ENCODE results near the gene CADM2. TPM values are rescaled to one million over a fixed set of nuclear protein-coding genes. Genes with fewer than 3 reads are reported as not detected.

The CADM2 gene
- total and polyA plus RNA-seq, 2 experiments from 2014 or later = 0.15 to 0.40 TPM

GRCh38 chr3:84977021-84977420 is 18.2 kb downstream of the CADM2 start:
- no peak for TF ChIP-seq CTCF (IDR thresholded peaks at IDR 0.05; ENCODE audit: low read depth, low read length)
- H3K27me3 ChIP-seq = no peaks in the 10 kb centered on the region

GRCh38 chr3:84978843-84979242 is 20.1 kb downstream of the CADM2 start:
- no peaks in the 10 kb centered on the region for H3K4me1 ChIP-seq (ENCODE audit: low read depth)
- no peak overlapping the region for H3K4me3 ChIP-seq
- H3K9me3 ChIP-seq (ENCODE audit: low read depth) = no peaks in the 10 kb centered on the region
- DNase-seq (ENCODE audit: low read depth in 1 of 2, low spot score in 1 of 2) = no peak
- H3K36me3 ChIP-seq = no peaks in the 10 kb centered on the region
- H3K27me3 ChIP-seq = no peaks in the 10 kb centered on the region
- H3K27ac ChIP-seq = no peak overlapping the region
- TF ChIP-seq CTCF (IDR thresholded peaks at IDR 0.05; ENCODE audit: low read depth, low read length) = no peak

More at GRCh38 chr3:84977021-84977420, 18.2 kb downstream of the CADM2 start:
- Histone ChIP-seq H3K36me3 (no peaks in the 10 kb centered on the region), H3K4me1 (ENCODE audit: low read depth) (no peaks in the 10 kb centered on the region), H3K4me3 (no peak overlapping the region), H3K27ac (no peak overlapping the region), H3K9me3 (ENCODE audit: low read depth) (no peaks in the 10 kb centered on the region)
- DNase-seq (ENCODE audit: low read depth in 1 of 2, low spot score in 1 of 2) = no peak

- DNase-seq (ENCODE audit: low read depth in 1 of 2, low spot score in 1 of 2) = peak in 1 of 2 donors; percentile 33
- no peak overlapping the region for H3K27ac ChIP-seq
- H3K27me3 ChIP-seq = no peaks in the 10 kb centered on the region
- no peak for TF ChIP-seq CTCF (IDR thresholded peaks at IDR 0.05; ENCODE audit: low read depth, low read length)
- H3K9me3 ChIP-seq (ENCODE audit: low read depth) = no peaks in the 10 kb centered on the region
- no peak overlapping the region for H3K4me3 ChIP-seq
- no peaks in the 10 kb centered on the region for H3K4me1 ChIP-seq (ENCODE audit: low read depth)
- H3K36me3 ChIP-seq = no peaks in the 10 kb centered on the region
These were observed 21.2 kb downstream of the CADM2 start for GRCh38 chr3:84980011-84980410.

GRCh38 chr3:84980456-84980855 is 21.7 kb downstream of the CADM2 start:
- no peak overlapping the region for H3K27ac ChIP-seq
- H3K27me3 ChIP-seq = no peaks in the 10 kb centered on the region
- H3K4me1 ChIP-seq (ENCODE audit: low read depth) = no peaks in the 10 kb centered on the region
- no peaks in the 10 kb centered on the region for H3K36me3 ChIP-seq
- H3K4me3 ChIP-seq = no peak overlapping the region
- TF ChIP-seq CTCF (IDR thresholded peaks at IDR 0.05; ENCODE audit: low read depth, low read length) = no peak
- no peak for DNase-seq (ENCODE audit: low read depth in 1 of 2, low spot score in 1 of 2)
- no peaks in the 10 kb centered on the region for H3K9me3 ChIP-seq (ENCODE audit: low read depth)

GRCh38 chr3:84983490-84983889 is 24.7 kb downstream of the CADM2 start:
- H3K9me3 ChIP-seq (ENCODE audit: low read depth) = no peaks in the 10 kb centered on the region
- TF ChIP-seq CTCF (IDR thresholded peaks at IDR 0.05; ENCODE audit: low read depth, low read length) = no peak
- no peak for DNase-seq (ENCODE audit: low read depth in 1 of 2, low spot score in 1 of 2)
- H3K4me1 ChIP-seq (ENCODE audit: low read depth) = no peaks in the 10 kb centered on the region
- H3K4me3 ChIP-seq = no peak overlapping the region
- H3K27ac ChIP-seq = no peak overlapping the region
- no peaks in the 10 kb centered on the region for H3K36me3 ChIP-seq
- no peaks in the 10 kb centered on the region for H3K27me3 ChIP-seq

- no peaks in the 10 kb centered on the region for H3K9me3 ChIP-seq (ENCODE audit: low read depth)
- H3K4me3 ChIP-seq = no peak overlapping the region
- H3K27me3 ChIP-seq = no peaks in the 10 kb centered on the region
- no peaks in the 10 kb centered on the region for H3K36me3 ChIP-seq
- H3K4me1 ChIP-seq (ENCODE audit: low read depth) = no peaks in the 10 kb centered on the region
- H3K27ac ChIP-seq = no peak overlapping the region
- no peak for TF ChIP-seq CTCF (IDR thresholded peaks at IDR 0.05; ENCODE audit: low read depth, low read length)
- DNase-seq (ENCODE audit: low read depth in 1 of 2, low spot score in 1 of 2) = no peak
These were observed 25.6 kb downstream of the CADM2 start for GRCh38 chr3:84984429-84984828.
